ENCODE measurements around the gene DENND4B. TPM values are rescaled to one million over a fixed set of nuclear protein-coding genes. Genes with fewer than 3 reads are reported as not detected.

DENND4B gene
- total RNA-seq, 4 donors from 2014 or later = 28.9 to 63.7 (median 44.8) TPM

- intact Hi-C loops (cut with DNase I) = no loop called here
- H3K9me3 ChIP-seq = no peaks in the 10 kb centered on the region
- DNase-seq = no peak
- TF ChIP-seq CTCF (IDR thresholded peaks at IDR 0.05) (no peak), POLR2A (IDR thresholded peaks at IDR 0.05) (no peak)
- no peaks in the 10 kb centered on the region for H3K27me3 ChIP-seq
- H3K4me1 ChIP-seq = peaks cover 26 to 35% of the 10 kb centered on the region in 2 donors
- peak overlapping the region; percentile 78 to 88 (median 84) for H3K27ac ChIP-seq
- peak overlapping the region in 2 of 3 donors; percentile 65 to 83 for H3K4me3 ChIP-seq (replicated peaks in 1 of 3)
- WGBS, 2 donors = 33 to 38% methylated on average over 6 of the region's 6 CpGs
- H3K36me3 ChIP-seq = peaks cover 11 to 15% of the 10 kb centered on the region in 2 donors
These were observed 10.6 kb upstream of the DENND4B start for GRCh38 chr1:153956997-153957715.

- Histone ChIP-seq H3K4me3 (replicated peaks in 1 of 3) (no peak overlapping the region), H3K9me3 (no peaks in the 10 kb centered on the region), H3K27me3 (no peaks in the 10 kb centered on the region), H3K36me3 (peaks cover 27% of the 10 kb centered on the region in 2 donors), H3K4me1 (peaks cover 20 to 26% of the 10 kb centered on the region in 2 donors), H3K27ac (no peak overlapping the region)
- no peak for DNase-seq
- TF ChIP-seq POLR2A (IDR thresholded peaks at IDR 0.05) (no peak), CTCF (IDR thresholded peaks at IDR 0.05) (no peak)
- WGBS, 2 donors = 95 to 97% methylated on average over 8 to 10 of the region's 10 CpGs
- intact Hi-C loops (cut with DNase I) = no loop called here
These were observed 8.3 kb upstream of the DENND4B start for GRCh38 chr1:153954826-153955225.

GRCh38 chr1:153953859-153954365 is 7.4 kb upstream of the DENND4B start:
- no peak overlapping the region for H3K27ac ChIP-seq
- H3K27me3 ChIP-seq = no peaks in the 10 kb centered on the region
- intact Hi-C loops (cut with DNase I) = no loop called here
- no peaks in the 10 kb centered on the region for H3K9me3 ChIP-seq
- peaks cover 29 to 30% of the 10 kb centered on the region in 2 donors for H3K36me3 ChIP-seq
- 78 to 87% methylated on average over 4 of the region's 4 CpGs for WGBS, 2 donors
- DNase-seq = no peak
- no peak overlapping the region for H3K4me3 ChIP-seq (replicated peaks in 1 of 3)
- peaks cover 17 to 21% of the 10 kb centered on the region in 2 donors for H3K4me1 ChIP-seq
- TF ChIP-seq CTCF (IDR thresholded peaks at IDR 0.05) (no peak), POLR2A (IDR thresholded peaks at IDR 0.05) (no peak)

GRCh38 chr1:153951801-153952200 is 5.3 kb upstream of the DENND4B start:
- peaks cover 6 to 16% of the 10 kb centered on the region in 2 donors for H3K4me1 ChIP-seq
- no peak overlapping the region for H3K4me3 ChIP-seq (replicated peaks in 1 of 3)
- no peak for TF ChIP-seq CTCF (IDR thresholded peaks at IDR 0.05)
- TF ChIP-seq POLR2A (IDR thresholded peaks at IDR 0.05) = no peak
- intact Hi-C loops (cut with DNase I) = no loop called here
- H3K9me3 ChIP-seq = no peaks in the 10 kb centered on the region
- 86 to 92% methylated on average over 2 of the region's 2 CpGs for WGBS, 2 donors
- H3K27me3 ChIP-seq = no peaks in the 10 kb centered on the region
- no peak for DNase-seq
- no peak overlapping the region for H3K27ac ChIP-seq
- H3K36me3 ChIP-seq = peaks cover 41 to 44% of the 10 kb centered on the region in 2 donors

GRCh38 chr1:153951183-153951582 is 4.7 kb upstream of the DENND4B start:
- intact Hi-C loops (cut with DNase I) = no loop called here
- Histone ChIP-seq H3K36me3 (peaks cover 41 to 44% of the 10 kb centered on the region in 2 donors), H3K4me3 (replicated peaks in 1 of 3) (no peak overlapping the region), H3K27me3 (no peaks in the 10 kb centered on the region), H3K9me3 (no peaks in the 10 kb centered on the region), H3K27ac (no peak overlapping the region), H3K4me1 (peaks cover 2 to 13% of the 10 kb centered on the region in 2 donors)
- no peak for DNase-seq
- TF ChIP-seq CTCF (IDR thresholded peaks at IDR 0.05) = no peak
- TF ChIP-seq POLR2A (IDR thresholded peaks at IDR 0.05) = no peak
- 90 to 94% methylated on average over 11 of the region's 11 CpGs for WGBS, 2 donors

Measured in thyroid gland (tissue), 4 donors.